Hematopoietic multipotent progenitor cell (in vitro differentiated cells): ENCODE data around the gene CRY2. TPM values are rescaled to one million over a fixed set of nuclear protein-coding genes. Genes with fewer than 3 reads are reported as not detected.
"Not testable (repeated sequence)": the region's sequence is repeated elsewhere in the genome, so short reads cannot be mapped to it uniquely, and the experiment has no call there.

Experiments
- DNase-seq, 3 donors: peaks; one replicate each; pipeline ENCODE4 v3.0.0-alpha.2; 2011 to 2015; ENCODE audit warnings: low read depth in 2 of 3, low spot score in 2 of 3
- total RNA-seq: library from RNA; depleted of rRNA; stranded (reverse); fragments of >200 nt; gene quantifications from one replicate; pipeline ENCODE4 v1.2.3, GENCODE V29; 2012

CRY2 gene
- total RNA-seq, 1 donor: 32.3 TPM

GRCh38 chr11:45895553-45896259 lies 48.4 kb downstream of the CRY2 start:
- DNase-seq: no peak

- DNase-seq: no peak
Observed at GRCh38 chr11:45896422-45896984, 49.2 kb downstream of the CRY2 start.

DNA sequence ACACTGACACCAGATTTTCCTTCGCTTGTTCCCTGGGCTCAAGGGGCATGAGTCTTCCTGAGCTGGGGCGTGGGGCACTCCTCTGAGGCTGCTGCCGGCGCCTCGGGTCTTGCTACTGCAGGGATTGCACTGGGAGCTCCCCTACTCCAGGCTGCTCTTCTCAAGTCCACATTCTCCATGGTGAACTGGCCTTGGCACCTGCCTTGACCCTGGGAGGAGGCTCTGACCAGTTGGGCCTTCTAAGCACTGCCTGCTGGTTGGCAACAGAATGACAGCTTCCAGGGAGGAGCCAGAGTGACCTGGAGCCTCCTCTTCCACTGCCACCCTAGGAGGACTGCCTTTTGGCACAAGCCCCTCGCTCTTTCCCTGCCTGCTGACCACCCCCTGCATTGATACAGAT lies 50.3 kb downstream of the CRY2 start:
- no peak for DNase-seq

DNA sequence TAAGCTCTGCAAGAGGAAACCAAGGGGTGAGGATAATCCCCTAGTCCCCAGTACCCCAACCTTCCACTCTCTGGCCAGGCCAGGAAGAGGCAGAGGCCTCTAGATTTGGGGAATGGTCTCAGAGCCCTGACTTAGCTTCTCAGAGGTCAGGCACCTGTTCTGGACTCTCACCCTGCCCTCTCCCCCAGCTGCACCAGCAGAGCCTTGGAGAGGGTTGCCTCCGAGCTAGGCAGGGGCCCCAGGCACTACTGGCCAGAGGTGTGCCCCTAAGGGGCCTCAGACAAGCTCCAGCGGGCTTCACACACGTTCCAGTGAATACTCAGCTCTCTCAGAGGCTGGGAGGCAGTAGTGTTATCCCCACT lies 51.8 kb downstream of the CRY2 start:
- DNase-seq: no peak

DNA sequence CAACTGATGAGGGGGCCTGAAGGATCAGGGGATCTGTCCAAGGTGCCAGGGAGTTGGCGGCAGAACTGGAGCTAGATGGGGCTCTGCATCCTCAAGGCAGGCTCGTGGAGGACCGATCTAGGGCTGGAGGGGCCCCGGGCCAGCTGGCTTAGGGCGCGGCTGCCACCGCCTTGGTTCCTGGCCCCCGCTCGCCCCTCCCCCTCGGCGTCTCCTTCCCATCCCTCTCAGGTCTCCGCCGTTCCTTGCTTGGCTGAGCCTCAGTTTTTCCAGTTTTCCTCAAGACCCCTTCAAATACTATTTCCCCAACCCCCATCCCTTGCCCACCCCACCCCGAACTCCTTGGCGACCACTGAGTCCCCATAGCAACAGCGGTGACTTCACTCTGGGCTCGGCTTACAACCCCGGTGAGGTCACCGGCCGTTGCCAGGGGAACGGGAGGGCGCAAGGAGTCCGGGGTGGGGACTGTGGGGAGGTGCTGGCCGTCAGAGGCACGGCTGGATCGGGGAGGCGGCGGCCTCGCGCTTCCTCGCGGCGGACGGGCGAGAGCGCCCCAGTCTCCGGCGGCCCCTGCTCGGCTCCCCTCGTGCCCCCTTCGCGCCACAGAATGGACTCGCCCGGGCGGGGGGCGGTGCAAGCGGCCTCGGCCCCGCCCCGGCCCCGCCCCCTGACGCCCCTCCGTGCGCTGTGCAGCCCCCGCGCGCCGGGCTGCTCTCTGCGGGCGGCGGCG lies 52.3 kb downstream of the CRY2 start:
- peak in 2 of 3 donors; percentile 81 for DNase-seq

DNA sequence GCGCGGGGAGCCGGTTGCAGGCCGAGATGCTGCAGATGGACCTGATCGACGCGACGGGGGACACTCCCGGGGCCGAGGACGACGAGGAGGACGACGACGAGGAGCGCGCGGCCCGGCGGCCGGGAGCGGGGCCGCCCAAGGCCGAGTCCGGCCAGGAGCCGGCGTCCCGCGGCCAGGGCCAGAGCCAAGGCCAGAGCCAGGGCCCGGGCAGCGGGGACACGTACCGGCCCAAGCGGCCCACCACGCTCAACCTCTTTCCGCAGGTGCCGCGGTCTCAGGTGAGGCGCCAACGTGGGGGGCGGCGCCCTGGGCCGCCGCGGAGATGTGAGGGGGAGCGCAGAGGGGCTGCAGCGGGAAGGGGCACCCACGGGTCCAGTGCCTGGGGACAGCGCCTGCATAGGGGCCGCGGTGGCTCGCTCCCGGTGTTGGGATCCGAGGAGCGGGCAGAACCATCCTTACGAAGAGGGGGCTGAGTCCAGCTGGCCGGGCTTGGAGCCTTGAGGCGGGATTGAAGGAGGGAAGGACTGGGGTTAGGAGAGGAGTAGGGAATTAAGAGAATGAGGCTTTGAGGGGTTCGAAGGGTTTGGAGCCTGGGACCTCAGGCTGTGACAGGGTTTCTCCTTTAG lies 53.0 kb downstream of the CRY2 start:
- DNase-seq: not testable (repeated sequence)

- DNase-seq: no peak
Observed at GRCh38 chr11:45900916-45901617, 53.8 kb downstream of the CRY2 start.

- no peak for DNase-seq
Observed at GRCh38 chr11:45901626-45902025, 54.4 kb downstream of the CRY2 start.

DNA sequence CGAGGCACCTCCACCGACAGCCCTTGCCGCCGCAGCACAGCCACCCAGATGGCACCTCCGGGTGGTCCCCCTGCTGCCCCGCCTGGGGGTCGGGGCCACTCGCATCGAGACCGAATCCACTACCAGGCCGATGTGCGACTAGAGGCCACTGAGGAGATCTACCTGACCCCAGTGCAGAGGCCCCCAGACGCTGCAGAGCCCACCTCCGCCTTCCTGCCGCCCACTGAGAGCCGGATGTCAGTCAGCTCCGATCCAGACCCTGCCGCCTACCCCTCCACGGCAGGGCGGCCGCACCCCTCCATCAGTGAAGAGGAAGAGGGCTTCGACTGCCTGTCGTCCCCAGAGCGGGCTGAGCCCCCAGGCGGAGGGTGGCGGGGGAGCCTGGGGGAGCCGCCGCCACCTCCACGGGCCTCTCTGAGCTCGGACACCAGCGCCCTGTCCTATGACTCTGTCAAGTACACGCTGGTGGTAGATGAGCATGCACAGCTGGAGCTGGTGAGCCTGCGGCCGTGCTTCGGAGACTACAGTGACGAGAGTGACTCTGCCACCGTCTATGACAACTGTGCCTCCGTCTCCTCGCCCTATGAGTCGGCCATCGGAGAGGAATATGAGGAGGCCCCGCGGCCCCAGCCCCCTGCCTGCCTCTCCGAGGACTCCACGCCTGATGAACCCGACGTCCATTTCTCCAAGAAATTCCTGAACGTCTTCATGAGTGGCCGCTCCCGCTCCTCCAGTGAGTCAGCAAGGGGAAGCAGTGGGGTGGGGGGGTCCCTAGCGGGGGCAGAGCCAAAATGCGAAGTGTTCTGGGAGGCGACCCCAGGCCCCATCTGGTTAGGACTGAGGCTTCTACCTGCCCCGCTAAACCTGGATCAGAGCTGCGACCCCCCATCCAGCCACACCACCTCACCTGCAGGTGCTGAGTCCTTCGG lies 55.4 kb downstream of the CRY2 start:
- DNase-seq: no peak

DNA sequence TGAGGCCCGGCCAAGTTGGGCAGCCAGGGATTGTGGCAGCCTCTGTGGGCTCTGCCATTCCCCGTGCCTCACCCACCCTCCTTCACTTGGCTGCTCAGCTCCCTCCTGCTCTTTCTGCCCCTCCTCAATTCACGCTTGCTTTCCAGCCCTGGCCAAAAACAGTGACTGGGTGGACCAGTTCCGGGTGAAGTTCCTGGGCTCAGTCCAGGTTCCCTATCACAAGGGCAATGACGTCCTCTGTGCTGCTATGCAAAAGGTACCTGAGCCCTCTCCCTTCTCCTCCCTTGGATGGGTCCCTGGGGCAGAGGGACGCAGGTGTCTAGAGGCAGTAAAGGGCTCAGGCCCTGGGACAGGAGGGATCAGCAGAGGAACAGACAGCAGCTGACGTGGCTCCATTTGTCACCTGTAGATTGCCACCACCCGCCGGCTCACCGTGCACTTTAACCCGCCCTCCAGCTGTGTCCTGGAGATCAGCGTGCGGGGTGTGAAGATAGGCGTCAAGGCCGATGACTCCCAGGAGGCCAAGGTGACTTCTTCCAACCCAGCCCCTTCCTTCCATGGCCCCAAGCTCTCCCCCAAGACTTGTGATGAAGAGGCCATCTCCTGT lies 57.1 kb downstream of the CRY2 start:
- DNase-seq: no peak

GRCh38 chr11:45905095-45905494 lies 57.8 kb downstream of the CRY2 start:
- no peak for DNase-seq

DNA sequence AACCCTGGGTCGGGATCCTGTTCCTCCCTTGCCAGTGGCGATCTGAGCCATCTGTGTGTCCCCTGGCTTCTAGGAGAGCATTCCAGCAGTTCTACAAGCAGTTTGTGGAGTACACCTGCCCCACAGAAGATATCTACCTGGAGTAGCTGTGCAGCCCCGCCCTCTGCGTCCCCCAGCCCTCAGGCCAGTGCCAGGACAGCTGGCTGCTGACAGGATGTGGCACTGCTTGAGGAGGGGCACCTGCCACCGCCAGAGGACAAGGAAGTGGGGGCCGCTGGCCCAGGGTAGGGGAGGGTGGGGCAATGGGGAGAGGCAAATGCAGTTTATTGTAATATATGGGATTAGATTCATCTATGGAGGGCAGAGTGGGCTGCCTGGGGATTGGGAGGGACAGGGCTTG lies 58.3 kb downstream of the CRY2 start:
- DNase-seq: not testable (repeated sequence)

- DNase-seq: no peak
Observed at GRCh38 chr11:45906096-45906682, 58.9 kb downstream of the CRY2 start.

DNA sequence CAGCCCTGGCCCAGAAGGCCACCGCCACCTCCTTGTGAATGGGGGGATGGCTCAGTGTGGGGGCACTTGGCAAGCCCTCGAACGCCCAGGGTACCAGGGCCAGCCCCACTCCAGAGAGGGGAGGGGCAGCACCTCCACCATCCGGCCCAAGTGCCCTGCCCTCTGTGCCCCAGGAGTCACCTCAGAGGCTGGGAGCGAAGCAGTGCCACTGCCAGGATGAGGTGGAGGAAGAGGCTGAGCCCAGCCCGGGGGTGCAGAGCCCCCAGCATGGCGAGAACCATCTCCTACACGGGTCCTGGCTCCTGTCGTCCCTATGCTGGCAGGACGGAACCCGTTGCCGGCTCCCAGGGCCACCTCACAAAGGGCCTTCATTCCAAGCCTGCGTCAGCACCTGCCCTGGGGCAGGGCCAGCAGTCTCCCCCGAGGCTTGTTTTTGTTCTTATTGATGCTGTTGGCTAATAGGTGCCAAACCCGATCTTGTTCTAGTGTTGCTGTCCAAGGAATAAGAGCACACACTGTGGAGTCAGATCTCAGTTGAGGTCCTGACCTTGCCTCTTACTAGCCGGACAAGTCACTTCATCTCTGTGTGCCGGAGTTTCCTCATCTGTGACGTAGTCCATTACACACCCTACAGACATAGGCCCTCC lies 59.8 kb downstream of the CRY2 start, which contains the start of gene FREY1:
Gene FREY1, minus strand, starts transcription at position 307 of the 647 bp plus-strand sequence. Its CDS starts 26 bp downstream, at position 281.
- DNase-seq: no peak

DNA sequence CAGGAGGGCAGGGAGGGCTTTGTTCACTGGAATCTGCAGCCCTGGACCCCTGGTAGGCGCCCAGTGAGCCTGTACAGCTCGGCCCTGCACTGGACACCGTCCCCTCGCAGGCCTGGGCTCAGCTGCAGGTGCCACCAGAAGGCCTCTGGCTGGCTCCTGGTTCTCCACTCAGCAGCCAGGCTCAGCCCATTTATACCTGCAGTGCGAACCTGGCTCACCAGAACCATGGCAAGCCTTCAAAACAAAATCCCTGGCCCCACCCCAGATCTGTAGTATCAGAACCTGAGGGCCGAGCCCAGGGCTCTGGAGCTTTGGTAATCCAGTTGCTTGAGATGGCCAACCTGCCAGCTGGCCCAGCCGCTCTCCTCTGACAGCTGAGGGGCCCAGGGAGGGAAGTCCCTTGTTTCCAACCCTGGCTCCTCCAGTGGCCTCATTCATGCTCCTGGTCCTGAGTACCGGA lies 60.7 kb downstream of the CRY2 start:
- no peak for DNase-seq

DNA sequence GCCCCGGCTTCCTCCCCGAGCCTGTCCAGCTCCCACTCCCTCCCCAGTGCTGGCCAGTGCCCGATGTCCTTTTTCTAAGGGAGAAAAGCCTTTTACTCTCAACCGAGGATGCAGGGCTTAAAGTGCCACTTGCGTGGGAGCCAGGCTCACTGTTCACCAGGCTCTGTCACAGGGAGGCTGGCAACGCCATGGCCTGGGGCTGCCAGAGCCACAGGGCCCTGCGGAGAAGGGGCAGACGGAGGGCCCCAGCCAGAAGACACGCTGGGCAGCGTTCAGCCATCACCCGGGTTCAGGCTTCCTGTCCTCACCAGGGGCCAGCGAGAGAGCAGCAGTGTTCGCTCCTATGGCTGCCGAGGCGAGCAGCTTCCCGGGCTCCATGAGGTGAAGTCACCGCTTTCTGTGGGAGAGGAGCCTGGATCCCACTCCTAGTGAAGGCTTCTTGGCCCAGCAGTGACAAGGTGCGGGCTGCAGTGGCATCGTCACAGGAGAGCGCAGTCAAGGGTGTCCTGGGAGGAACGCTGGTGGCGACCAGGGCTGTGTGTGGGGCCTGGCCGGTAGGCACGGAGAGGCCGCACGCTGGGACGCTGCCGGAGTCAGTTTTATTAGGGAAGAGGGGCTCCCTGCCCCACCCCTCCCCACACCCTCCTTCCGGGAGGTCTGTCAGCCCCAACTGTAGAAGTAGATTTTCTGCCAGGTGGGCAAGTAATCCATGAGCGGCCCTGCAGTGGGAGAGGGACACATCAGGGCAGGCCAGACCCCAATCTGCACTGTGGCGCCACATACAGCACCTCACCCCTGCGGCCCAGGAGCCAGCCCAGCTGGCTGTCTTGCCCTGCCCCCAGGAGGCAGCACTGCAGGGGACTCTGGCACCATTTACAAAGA lies 62.6 kb downstream of the CRY2 start:
- no peak for DNase-seq

- DNase-seq: no peak
Observed at GRCh38 chr11:45910623-45911022, 63.3 kb downstream of the CRY2 start.
